Memory B cell (primary cell): ENCODE data around the gene ZNF33B.
"Not testable (repeated sequence)": the region's sequence is repeated elsewhere in the genome, so short reads cannot be mapped to it uniquely, and the experiment has no call there.

Source experiments
- ATAC-seq: fragments of 150-1000 bp; cut with Tn5 transposase; 2 replicates; pipeline ENCODE4 v1.10.0; 2021; ENCODE audit warnings: low read depth, mild to moderate bottlenecking, moderate library complexity
- DNase-seq, 2 donors: peaks; one replicate each; pipeline ENCODE4 v3.0.0; 2022; ENCODE audit warnings: low spot score in 2 of 2
- H3K27ac Mint-ChIP-seq: one replicate; pipeline ENCODE4 v1.8.0; 2022; ENCODE audit warnings: mild to moderate bottlenecking, moderate library complexity, mixed read lengths
- H3K27me3 Mint-ChIP-seq: one replicate; pipeline ENCODE4 v1.8.0; 2022; ENCODE audit warnings: mixed read lengths
- H3K36me3 Mint-ChIP-seq: one replicate; pipeline ENCODE4 v1.8.0; 2022; ENCODE audit warnings: mild to moderate bottlenecking, mixed read lengths
- H3K4me1 Mint-ChIP-seq: one replicate; pipeline ENCODE4 v1.8.0; 2022; ENCODE audit warnings: mixed read lengths
- H3K4me3 Mint-ChIP-seq: one replicate; pipeline ENCODE4 v1.8.0; 2022; ENCODE audit warnings: mild to moderate bottlenecking, moderate library complexity, mixed read lengths
- H3K9me3 Mint-ChIP-seq: one replicate; pipeline ENCODE4 v1.8.0; 2022; ENCODE audit warnings: mixed read lengths

ZNF33B gene

DNA sequence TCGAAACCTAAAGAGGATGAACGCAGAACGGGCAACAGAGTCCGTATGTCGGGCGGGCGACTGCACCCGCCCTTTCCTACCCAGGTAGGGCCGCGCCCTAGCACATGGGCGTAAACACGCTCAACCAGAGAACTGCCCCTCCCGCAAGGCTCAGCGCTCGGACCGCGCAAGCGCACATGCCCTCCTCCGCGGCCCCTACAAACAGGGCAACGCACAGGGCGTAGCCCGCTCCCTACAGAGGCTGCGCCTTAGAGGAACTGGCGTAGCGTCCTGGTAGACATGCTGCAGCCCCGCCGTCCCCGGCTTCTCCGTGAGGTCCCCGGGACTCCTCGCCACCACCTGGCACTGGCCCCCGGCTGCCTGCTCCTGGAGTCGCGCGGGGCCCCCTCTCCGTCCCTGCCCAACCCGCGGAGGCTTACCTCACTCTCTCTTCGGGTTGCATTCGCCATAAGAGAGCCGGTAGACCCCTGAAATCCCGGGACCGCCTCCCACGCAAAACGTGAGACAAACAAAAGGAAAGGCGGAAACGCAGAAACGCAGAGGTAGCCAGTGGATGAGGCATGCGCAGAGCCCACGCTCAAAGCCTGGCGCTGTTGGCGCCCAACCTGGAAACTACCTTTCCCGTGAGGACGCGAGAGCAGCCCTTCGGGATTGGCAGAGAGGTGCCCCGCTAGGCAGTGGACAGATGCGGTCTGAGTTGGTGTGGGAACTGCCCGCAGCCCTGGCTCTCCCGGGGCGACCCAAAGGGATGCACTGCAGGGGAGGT, at the start of gene ZNF33B:
Gene ZNF33B, minus strand, starts transcription at position 516 of the 766 bp plus-strand sequence. CDS start 1,642 bp downstream, outside the sequence.
- peak within 1 kb of the TSS; percentile 90 for H3K27ac Mint-ChIP-seq
- H3K4me3 Mint-ChIP-seq: peak within 1 kb of the TSS; percentile 98
- DNase-seq: peak; percentile 81 to 89
- peak; percentile 91 for ATAC-seq
- H3K9me3 Mint-ChIP-seq: no peaks in the 10 kb centered on the region
- peaks cover 14% of the 10 kb centered on the region for H3K4me1 Mint-ChIP-seq
- H3K36me3 Mint-ChIP-seq: peaks cover 15% of the 10 kb centered on the region
- H3K27me3 Mint-ChIP-seq: no peaks in the 10 kb centered on the region

DNA sequence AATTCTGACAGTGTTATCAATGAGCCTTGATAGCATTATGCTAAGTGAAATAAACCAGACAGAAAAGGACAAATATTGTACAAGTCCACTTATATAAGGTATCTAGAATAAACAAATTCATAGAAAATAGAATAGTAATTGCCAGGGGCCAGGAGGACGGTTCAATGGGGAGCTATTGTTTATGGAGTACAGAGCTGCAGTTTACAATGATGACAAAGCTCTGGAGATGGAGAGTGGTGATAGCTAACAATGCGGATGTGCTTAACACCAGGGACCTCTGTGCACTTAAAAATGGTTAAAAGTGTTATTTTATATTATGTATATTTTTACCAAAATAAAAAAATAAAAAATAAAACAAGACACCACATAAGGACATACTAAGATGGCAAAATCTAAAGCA, 46.1 kb upstream of the ZNF33B start:
- Mint-ChIP-seq H3K27ac (no peak overlapping the region), H3K4me3 (no peak overlapping the region), H3K4me1 (no peaks in the 10 kb centered on the region), H3K9me3 (no peaks in the 10 kb centered on the region), H3K27me3 (peaks cover 4% of the 10 kb centered on the region), H3K36me3 (no peaks in the 10 kb centered on the region)
- ATAC-seq: no peak
- DNase-seq: no peak

DNA sequence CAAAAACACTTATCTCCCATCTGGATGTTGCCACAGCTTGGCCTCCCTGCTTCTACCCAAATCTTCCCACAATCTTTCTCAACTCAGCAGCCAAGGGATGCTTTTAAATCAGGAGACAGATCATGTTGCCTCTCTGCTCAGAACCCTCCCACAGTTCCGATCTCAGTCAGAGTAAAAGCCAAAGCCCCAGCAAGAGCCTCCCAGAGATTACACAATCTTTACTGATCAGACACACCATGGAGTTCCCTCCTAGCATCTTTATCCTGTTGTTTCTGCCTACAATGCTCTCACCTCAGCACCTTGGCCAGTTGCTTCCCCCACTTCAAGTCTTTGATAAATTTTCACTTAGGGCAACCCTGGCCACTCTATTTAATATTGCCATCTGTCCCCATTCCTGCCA, 41.9 kb upstream of the ZNF33B start:
- Mint-ChIP-seq H3K27ac (no peak overlapping the region), H3K36me3 (no peaks in the 10 kb centered on the region)

DNA sequence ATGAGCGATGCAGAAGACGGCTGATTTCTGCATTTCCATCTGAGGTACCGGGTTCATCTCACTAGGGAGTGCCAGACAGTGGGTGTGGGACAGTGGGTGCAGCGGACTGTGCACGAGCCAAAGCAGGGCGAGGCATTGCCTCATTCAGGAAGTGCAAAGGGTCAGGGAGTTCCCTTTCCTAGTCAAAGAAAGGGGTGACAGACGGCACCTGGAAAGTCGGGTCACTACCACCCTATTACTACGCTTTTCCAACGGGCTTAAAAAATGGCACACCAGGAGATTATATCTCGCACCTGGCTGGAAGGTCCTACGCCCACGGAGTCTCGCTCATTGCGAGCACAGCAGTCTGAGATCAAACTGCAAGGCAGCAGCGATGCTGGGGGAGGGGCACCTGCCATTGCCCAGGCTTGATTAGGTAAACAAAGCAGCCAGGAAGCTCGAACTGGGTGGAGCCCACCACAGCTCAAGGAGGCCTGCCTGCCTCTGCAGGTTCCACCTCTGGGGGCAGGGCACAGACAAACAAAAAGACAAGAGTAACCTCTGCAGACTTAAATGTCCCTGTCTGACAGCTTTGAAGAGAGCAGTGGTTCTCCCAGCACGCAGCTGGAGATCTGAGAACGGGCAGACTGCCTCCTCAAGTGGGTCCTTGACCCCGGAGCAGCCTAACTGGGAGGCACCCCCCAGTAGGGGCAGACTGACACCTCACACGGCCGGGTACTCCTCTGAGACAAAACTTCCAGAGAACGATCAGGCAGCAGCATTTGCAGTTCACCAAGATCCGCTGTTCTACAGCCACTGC, 27.0 kb upstream of the ZNF33B start:
- peak overlapping the region; percentile 24 for H3K4me3 Mint-ChIP-seq
- H3K4me1 Mint-ChIP-seq, DNase-seq, H3K36me3 Mint-ChIP-seq, H3K27me3 Mint-ChIP-seq, ATAC-seq, H3K9me3 Mint-ChIP-seq, H3K27ac Mint-ChIP-seq: not testable (repeated sequence)

More for the DNA sequence above, 41.9 kb upstream of the ZNF33B start:
- H3K4me3 Mint-ChIP-seq: no peak overlapping the region
- ATAC-seq: no peak
- peaks cover 1% of the 10 kb centered on the region for H3K9me3 Mint-ChIP-seq
- peaks cover 4% of the 10 kb centered on the region for H3K27me3 Mint-ChIP-seq
- DNase-seq: no peak
- H3K4me1 Mint-ChIP-seq: no peaks in the 10 kb centered on the region

DNA sequence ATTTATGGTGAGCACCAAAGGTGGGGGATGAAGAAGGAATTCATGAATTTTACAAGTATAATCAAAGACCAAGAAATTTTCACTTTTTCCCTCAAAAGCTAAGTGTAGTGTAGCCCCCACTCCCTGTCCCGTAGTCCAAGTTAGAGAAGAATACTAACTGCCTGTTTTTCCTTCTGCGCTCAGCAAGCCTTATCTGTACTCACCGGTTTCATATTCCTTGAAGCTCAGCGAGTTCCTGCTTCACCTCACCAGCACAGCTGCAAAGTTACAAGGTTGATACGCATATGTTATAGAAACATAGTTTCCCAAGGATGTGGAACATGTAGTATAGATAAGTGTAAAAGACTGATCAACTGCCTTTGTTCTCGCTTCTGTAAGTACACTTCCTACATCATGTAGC, 16.0 kb upstream of the ZNF33B start:
- Mint-ChIP-seq H3K36me3 (no peaks in the 10 kb centered on the region), H3K4me3 (no peak overlapping the region), H3K4me1 (peaks cover 3% of the 10 kb centered on the region), H3K27me3 (peaks cover 3% of the 10 kb centered on the region), H3K9me3 (no peaks in the 10 kb centered on the region), H3K27ac (no peak overlapping the region)
- DNase-seq: no peak
- no peak for ATAC-seq

DNA sequence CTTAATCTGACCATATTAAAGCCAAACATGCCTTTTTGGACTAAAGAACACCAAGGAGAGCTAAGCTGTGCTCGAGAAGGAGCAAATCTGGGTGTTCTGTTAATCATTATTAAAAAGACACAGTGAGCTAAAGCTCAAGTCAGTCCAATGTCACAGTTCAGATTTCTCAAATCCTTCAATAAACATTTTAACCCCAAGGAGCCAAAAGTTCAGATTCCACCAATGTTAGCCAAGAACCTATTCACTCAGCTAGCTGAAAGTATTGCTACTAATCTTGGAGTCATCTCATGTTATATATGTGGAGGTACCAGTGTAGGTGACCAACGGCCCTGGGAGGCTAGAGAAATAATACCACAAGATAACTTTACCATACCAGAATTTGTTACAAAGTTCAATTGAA, 14.5 kb upstream of the ZNF33B start:
- Mint-ChIP-seq H3K4me1 (peaks cover 3% of the 10 kb centered on the region), H3K27me3 (peaks cover 3% of the 10 kb centered on the region), H3K36me3 (no peaks in the 10 kb centered on the region), H3K4me3 (no peak overlapping the region), H3K9me3 (no peaks in the 10 kb centered on the region), H3K27ac (no peak overlapping the region)
- no peak for ATAC-seq
- DNase-seq: no peak

DNA sequence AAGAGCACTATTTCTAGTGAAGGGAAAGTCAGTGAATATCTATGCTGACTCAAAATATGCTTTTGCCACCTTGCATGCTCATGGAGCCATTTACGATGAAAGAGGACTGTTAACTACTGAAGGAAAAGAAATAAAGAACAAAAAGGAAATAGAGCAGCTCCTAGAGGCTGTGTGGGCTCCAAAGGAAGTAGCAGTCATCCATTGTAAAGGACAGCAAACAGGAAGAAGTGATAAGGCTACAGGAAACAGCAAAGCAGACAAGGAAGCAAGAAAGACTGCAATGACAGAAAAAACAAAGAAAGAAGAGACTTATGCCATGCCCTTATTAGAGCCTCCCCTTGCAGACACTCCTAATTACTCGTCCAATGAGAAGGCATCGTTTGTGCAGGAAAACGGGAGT, 12.0 kb upstream of the ZNF33B start:
- no peak overlapping the region for H3K27ac Mint-ChIP-seq

DNA sequence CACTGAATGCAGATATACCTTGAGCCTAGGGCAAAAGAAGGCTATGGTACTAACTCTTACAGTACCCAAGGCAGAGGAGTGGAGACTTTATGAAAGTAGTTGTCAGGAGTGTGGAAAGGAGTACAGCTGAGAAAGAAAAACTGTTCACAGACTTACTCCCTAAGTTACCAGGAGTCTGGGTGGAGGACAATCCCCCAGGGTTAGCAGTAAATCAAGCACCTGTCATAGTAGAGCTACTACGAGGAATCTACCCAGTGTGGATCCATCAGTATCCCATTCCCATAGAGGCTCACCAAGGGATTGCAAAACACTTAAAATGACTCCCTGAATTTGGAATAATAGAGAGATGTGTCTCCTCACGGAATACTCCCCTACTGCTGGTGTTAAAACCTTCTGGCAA, 10.1 kb upstream of the ZNF33B start:
- Mint-ChIP-seq H3K36me3 (peaks cover 4% of the 10 kb centered on the region), H3K27me3 (peaks cover 11% of the 10 kb centered on the region), H3K4me1 (peaks cover 7% of the 10 kb centered on the region), H3K9me3 (no peaks in the 10 kb centered on the region), H3K27ac (no peak overlapping the region), H3K4me3 (no peak overlapping the region)
- no peak for ATAC-seq
- DNase-seq: no peak

More for the DNA sequence above, 12.0 kb upstream of the ZNF33B start:
- DNase-seq (no peak), ATAC-seq (no peak)
- H3K4me3 Mint-ChIP-seq: no peak overlapping the region
- peaks cover 7% of the 10 kb centered on the region for H3K4me1 Mint-ChIP-seq
- H3K36me3 Mint-ChIP-seq: peaks cover 2% of the 10 kb centered on the region
- H3K9me3 Mint-ChIP-seq: no peaks in the 10 kb centered on the region
- peaks cover 11% of the 10 kb centered on the region for H3K27me3 Mint-ChIP-seq

DNA sequence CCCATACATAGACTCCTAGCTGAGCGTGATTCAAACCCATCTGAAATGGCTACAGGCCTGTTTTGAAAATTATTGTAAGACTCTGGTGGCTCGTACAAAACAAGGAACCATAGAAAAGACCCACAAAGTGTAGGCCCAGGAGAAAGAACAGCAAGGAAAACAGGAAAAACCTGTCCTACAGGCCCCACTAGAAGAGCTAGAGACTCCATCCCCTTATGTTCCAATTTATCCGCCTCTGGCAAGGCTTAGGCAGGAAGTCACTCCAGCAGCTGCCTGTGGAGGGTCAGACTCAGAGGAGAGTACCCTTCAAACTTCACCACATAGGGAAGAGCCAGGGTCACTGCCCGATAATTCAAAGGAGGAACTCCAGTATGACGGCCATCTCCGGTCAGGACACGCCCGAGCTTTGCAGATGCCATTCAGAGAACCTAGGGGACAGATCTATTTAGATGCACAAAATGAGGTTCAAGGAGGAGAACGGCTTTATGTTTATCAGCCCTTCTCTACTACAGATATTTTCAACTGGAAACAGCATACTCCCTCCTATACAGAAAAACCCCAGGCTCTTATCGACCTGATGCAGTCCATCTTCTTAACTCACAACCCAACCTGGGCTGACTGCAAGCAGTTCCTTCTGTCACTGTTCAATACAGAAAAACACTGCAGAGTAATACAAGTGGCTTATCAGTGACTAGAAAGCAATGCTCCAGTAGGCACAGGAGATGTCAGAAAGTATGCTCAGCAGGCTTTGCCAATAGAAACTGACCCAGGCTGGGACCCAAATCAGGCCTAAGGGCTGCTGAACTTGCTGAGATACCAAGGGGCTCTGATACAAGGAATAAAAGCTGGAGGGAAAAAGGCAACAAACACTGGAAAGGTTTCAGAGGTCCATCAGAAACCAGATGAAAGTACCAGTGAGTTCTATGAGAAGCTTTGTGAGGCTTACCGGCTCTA, 8.6 kb upstream of the ZNF33B start:
- Mint-ChIP-seq H3K4me1 (peaks cover 7% of the 10 kb centered on the region), H3K4me3 (no peak overlapping the region), H3K27ac (no peak overlapping the region), H3K27me3 (peaks cover 11% of the 10 kb centered on the region), H3K36me3 (peaks cover 4% of the 10 kb centered on the region), H3K9me3 (no peaks in the 10 kb centered on the region)
- ATAC-seq (no peak), DNase-seq (no peak)

DNA sequence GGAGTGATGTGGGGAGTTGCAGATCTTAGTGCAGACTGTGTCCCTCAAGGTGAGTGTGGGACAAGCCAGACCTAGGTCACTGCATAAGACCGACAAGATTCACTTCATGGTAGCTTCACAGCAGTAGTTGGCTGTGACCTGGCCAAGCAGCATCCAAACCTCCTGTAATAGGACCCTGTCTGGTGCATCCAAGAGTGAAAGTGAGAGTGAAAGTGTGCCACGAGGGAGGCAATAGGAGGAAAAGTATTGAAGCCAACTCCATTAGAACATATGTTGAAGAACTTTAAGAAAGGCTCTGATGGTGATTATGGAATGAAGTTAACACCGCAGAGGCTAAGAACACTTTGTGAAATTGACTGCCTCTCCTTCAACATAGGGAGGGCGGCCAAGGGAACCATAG, 7.8 kb upstream of the ZNF33B start:
- Mint-ChIP-seq H3K36me3 (peaks cover 4% of the 10 kb centered on the region), H3K27me3 (peaks cover 11% of the 10 kb centered on the region), H3K4me3 (no peak overlapping the region), H3K4me1 (peaks cover 7% of the 10 kb centered on the region), H3K9me3 (no peaks in the 10 kb centered on the region), H3K27ac (no peak overlapping the region)
- no peak for DNase-seq
- no peak for ATAC-seq

DNA sequence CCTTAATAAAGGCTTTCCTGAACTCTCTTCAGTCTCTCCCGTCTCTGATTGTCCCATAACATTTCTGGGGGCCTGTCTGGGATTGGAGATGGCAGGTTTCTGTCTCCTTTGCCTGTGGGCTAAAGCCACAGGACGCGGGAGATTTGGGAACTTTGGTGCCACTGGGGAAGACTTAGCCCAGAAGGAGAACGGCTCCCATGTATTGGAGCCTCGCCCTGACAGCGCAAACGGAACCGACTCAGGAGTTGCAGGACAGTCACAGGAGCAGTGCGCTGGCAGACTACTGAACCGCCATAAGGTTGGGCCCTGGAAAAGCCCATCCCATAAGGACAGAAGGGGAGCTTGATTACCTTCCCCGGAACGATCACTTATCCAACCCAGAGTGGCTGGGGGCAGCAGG, 7.1 kb upstream of the ZNF33B start:
- peaks cover 4% of the 10 kb centered on the region for H3K36me3 Mint-ChIP-seq

DNA sequence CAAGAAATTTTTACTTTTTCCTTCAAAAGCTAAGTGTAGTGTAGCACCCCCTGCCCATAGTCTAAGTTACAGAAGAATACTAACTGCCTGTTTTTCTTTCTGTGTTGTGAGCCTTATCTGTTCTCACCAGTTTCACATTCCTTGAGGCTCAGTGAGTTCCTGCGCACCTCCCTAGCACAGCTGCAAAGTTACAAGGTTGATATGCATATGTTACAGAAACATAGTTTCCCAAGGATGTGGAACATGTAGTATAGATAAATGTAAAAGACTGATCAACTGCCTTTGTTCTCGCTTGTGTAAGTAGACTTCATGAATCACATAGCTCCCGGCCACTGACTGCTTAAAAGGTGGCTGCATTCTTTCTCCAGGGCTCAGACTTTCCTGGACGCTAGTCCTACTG, 6.7 kb upstream of the ZNF33B start:
- DNase-seq (no peak), ATAC-seq (no peak)
- Mint-ChIP-seq H3K27me3 (peaks cover 8% of the 10 kb centered on the region), H3K9me3 (no peaks in the 10 kb centered on the region), H3K27ac (no peak overlapping the region), H3K36me3 (peaks cover 4% of the 10 kb centered on the region), H3K4me3 (no peak overlapping the region), H3K4me1 (peaks cover 4% of the 10 kb centered on the region)

More for the DNA sequence above, 7.1 kb upstream of the ZNF33B start:
- Mint-ChIP-seq H3K4me1 (peaks cover 7% of the 10 kb centered on the region), H3K27ac (no peak overlapping the region), H3K27me3 (peaks cover 11% of the 10 kb centered on the region), H3K4me3 (no peak overlapping the region), H3K9me3 (no peaks in the 10 kb centered on the region)
- DNase-seq (no peak), ATAC-seq (no peak)

DNA sequence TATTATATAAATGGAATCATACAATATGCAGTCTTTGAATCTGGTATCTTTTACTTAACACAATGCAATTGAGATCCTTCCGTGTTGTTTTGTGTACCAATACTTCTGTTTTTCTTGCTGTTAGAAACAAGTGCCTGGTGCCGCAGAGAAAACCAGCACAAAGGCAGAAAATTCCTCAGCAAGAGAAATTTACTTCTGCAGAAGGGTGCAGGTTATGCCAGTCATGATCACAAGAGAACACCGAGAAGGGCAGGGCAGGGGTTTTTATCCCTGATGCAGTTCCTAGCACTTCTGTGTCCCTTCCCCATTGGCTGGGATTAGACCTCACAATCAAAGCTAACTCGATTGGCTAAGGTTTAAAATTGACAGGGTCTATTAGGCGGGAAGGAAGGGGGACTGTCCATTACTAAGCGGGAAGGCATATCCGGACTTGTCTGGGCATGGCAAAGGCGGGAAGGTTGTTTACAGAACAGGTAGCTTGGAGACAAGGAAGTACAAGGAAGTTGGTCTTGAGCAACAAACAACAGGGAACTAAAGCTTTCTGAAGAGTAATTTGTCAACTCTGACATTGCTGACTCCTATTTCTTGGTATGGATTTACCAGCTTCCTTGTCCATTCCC, 2.4 kb upstream of the ZNF33B start:
- H3K36me3 Mint-ChIP-seq: peaks cover 6% of the 10 kb centered on the region
- no peaks in the 10 kb centered on the region for H3K27me3 Mint-ChIP-seq
- H3K9me3 Mint-ChIP-seq: no peaks in the 10 kb centered on the region
- DNase-seq (no peak), ATAC-seq (no peak)
- no peak overlapping the region for H3K4me3 Mint-ChIP-seq
- H3K4me1 Mint-ChIP-seq: peaks cover 6% of the 10 kb centered on the region
- H3K27ac Mint-ChIP-seq: no peak overlapping the region
